Stimulated activated CD4-positive, alpha-beta T cell treated with anti-CD3 and anti-CD28 coated beads, Interleukin-1b, Interleukin-23, amount 100 ng/mL, for 24 hours (primary cell): ENCODE data around the gene NCOA7.
"Not testable (repeated sequence)": the region's sequence is repeated elsewhere in the genome, so short reads cannot be mapped to it uniquely, and the experiment has no call there.

Source experiments
- DNase-seq, 4 experiments: peaks; one replicate each; pipeline ENCODE4 v3.0.0-alpha.2; 2020; ENCODE audit warnings: low read depth in 4 of 4, low spot score in 1 of 4

The NCOA7 gene

DNA sequence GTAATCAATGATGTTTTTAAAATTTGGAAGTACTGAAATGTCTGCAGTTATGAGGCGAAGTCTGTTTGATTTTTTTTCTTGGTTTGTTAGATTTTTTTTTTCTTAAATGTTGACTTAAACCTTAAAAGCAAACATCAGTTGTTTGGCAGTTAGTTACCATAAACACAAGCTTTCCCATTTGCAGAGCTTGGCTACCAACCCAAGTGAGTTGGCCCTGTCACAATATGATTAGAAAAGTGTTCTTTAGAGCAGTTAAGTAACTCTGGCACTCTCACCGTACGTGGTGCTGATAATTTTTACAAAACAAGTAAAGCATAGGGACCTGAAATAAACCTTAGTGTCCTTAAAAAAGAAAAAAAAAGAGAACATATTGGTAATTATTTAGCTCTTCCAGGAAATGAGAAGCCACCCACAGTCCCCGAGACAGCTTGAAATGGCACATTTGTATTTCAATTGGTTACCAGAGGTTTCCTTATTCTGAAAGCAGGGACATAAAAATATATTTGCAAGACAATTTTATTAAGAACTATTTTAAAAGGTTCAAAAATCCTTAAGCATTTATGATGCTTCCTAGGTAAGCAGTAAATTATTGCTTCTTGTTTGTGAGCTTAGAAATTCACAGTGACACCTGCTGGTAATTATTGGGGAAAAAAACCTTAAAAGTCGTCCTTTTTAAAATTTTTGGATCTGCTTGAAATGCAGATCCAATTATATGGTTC is 37.4 kb upstream of the NCOA7 start:
- DNase-seq = no peak

DNA sequence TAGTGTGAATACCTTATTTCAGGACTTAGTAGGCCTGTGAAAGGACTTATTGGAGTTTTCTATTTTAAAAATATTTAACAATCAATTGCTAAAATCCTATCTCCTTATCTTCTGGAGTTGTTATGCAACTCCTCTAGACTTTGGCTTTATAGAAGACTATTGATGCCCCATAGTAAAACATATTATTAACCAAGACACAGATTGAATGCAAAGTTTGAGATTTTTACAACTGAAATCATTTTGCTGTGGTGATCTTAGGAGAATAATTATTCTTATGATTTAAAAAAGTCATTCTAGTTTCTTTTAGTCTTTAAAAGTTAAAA is 36.9 kb upstream of the NCOA7 start:
- DNase-seq = no peak

- no peak for DNase-seq
Observed at GRCh38 chr6:125754566-125754965, 36.2 kb upstream of the NCOA7 start.

DNA sequence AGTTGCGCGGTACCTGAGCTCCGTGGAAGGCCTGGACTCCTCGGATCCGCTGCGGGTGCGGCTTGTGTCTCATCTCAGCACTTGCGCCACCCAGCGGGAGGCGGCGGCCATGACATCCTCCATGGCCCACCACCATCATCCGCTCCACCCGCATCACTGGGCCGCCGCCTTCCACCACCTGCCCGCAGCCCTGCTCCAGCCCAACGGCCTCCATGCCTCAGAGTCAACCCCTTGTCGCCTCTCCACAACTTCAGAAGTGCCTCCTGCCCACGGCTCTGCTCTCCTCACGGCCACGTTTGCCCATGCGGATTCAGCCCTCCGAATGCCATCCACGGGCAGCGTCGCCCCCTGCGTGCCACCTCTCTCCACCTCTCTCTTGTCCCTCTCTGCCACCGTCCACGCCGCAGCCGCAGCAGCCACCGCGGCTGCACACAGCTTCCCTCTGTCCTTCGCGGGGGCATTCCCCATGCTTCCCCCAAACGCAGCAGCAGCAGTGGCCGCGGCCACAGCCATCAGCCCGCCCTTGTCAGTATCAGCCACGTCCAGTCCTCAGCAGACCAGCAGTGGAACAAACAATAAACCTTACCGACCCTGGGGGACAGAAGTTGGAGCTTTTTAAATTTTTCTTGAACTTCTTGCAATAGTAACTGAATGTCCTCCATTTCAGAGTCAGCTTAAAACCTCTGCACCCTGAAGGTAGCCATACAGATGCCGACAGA is 31.4 kb upstream of the NCOA7 start:
- DNase-seq = no peak

DNA sequence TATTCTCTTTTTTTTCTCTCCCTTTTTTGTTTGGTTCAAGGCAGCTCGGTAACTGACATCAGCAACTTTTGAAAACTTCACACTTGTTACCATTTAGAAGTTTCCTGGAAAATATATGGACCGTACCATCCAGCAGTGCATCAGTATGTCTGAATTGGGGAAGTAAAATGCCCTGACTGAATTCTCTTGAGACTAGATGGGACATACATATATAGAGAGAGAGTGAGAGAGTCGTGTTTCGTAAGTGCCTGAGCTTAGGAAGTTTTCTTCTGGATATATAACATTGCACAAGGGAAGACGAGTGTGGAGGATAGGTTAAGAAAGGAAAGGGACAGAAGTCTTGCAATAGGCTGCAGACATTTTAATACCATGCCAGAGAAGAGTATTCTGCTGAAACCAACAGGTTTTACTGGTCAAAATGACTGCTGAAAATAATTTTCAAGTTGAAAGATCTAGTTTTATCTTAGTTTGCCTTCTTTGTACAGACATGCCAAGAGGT is 30.8 kb upstream of the NCOA7 start:
- DNase-seq = no peak

GRCh38 chr6:125764121-125764671 is 26.6 kb upstream of the NCOA7 start:
- DNase-seq = no peak

DNA sequence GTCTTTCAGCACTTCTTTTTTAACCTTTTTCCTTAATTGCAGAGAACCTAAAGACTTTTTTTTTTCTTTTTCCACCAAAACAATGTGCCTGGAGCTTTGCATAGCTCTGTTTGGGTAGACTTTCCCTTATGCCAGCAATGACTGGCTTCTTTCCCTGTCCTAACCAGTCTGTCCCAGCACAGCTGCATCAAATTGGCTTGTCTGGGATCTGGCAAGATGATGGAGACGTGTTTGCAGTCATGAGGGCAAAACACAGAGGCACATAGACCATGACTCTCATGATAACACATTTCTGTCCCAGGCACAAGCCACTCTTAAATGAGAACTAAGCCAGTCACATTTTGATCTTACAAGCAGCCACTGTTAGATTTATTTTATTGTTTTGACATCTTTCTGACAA is 24.8 kb upstream of the NCOA7 start:
- no peak for DNase-seq

- DNase-seq = no peak
Observed at GRCh38 chr6:125766641-125767040, 24.1 kb upstream of the NCOA7 start.

GRCh38 chr6:125769147-125769783 is 21.5 kb upstream of the NCOA7 start:
- no peak for DNase-seq

DNA sequence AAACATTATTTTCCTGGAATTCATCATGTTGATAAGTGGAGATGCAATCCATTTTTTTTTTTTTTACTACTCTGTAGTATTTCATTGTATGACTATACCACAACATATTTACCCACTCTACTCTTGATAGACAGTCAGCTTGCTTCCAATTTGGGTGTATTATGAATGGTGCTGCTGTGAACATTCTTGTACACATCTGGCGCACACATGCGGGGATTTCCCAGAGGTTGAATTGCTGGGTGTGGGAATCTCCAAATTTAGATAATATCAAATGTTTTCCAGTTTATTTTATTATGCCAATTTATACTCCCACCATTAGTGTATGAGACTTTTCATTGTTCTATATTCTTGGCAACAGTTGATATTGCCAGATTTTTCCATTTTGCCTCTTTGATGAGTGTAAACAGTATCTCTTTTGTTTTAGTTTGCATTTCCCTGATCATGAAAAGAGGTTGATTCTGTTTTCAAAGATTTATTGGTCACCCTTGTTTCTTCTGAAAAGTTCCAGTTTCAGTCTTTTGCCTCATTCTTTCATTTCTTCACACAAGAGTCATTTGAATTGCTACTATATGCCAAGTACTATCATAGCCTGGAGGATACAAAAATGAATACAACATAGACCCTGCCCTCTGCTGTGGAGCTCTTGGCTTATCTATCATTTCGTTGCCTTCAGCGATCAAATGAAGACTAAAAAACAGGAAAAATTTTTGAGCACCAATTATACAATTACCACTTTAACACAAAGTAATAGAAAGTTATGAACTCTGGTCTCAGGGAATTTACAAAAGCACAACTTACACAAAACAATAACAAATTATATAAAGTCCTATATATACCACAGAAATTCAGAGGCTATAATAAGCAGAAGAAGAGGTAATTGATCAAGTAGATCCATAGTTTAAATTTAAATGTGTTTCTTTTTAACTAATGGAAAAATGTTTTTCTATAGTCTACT is 17.1 kb upstream of the NCOA7 start:
- DNase-seq = no peak

GRCh38 chr6:125776107-125776826 is 14.5 kb upstream of the NCOA7 start:
- DNase-seq = not testable (repeated sequence)

DNA sequence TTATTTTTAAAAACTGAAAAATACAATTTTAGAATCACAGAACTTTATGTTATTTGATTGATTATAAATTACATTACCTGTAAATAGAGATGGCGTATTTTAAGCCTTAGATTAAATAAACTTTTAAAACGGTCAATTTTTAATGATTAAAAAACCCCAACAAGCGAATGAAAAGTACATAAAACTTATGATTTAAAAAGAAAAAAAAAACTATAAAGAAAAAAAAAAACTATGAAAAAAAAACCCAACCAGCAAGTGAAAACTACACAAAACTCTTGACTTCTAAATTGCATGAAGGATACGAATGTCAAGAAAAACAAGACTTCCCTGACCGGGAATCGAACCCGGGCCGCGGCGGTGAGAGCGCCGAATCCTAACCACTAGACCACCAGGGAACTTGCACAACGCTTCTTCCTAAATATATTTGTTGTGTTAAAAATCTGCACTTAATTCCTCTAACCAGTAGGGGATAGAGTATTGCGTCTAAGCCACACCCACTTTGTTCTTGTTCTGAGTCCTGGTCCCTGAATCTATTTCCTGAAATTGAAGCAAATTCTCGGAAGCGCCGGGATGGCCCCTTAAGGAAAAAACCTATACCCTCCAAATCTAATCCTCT is 10.7 kb upstream of the NCOA7 start:
- DNase-seq = peak in 3 of 4 experiments; percentile 71 to 77 (median 76)

- DNase-seq = peak in 3 of 4 experiments; percentile 25 to 44 (median 33)
Observed at GRCh38 chr6:125780540-125781313, 10.0 kb upstream of the NCOA7 start.

- peak in 1 of 4 experiments; percentile 41 for DNase-seq
Observed at GRCh38 chr6:125781314-125781868, 9.4 kb upstream of the NCOA7 start.

DNA sequence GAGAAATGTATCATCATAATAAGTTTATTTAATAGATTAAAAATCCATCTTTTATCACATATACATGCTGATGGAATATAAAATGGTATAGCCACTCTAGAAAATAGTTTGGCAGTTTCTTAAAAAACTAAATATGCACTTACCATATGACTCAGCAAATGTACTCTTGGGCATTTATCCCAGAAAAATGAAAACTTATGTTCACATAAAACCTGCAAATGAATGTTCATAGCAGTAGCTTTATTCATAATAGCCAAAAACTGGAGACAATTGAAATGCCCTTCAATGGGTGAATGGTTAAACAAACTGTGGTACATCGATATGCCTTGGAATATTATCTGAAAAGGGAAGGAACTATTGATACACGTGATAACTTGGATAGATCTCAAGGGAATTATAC is 6.4 kb upstream of the NCOA7 start:
- no peak for DNase-seq

DNA sequence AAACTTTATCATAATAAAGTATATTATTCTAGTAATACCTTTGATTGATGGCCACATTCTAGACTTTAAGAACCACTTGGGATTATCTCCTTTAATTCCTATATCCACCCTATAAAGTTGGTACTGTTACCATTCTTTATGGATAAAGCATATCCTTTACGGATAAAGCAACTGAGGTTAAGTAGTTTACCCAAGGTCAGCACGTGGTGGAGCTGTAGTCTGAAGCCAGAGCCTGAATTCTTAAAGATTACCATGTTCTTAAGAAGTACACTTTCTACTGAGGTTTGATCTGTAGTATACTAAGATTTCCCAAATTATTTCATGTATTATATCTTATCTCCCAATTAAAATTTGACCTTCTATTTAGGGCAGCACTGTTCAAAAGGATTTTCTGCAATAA is 3.0 kb upstream of the NCOA7 start:
- DNase-seq = no peak

DNA sequence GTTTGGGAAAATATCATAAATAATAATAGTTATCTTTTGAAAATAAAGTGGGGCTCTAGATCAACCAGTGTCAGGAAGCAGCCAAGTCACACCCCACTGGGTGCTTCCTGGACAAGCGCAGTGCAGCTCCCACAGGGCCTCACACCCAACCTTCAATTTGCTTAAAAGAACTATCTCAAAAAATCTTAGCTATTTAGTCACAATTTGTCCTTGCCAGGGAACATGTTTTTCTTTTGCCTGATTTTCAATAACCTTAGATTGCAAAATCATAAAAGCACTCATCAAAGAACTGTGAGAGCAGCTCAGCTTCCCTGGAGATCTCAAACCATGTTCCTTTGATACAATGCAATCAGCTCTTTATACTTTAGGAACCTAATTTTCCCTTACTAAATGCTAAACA is 1.6 kb upstream of the NCOA7 start:
- DNase-seq = no peak

- DNase-seq = peak in 2 of 4 experiments; percentile 7 to 24
Observed at GRCh38 chr6:125789576-125790357, 993 bp upstream of the NCOA7 start.
